Thoracic aorta (tissue), 2 donors: ENCODE data around the gene WNT7B. TPM values are rescaled to one million over a fixed set of nuclear protein-coding genes. Genes with fewer than 3 reads are reported as not detected.
"Not testable (repeated sequence)": the region's sequence is repeated elsewhere in the genome, so short reads cannot be mapped to it uniquely, and the experiment has no call there.

Experiments
- ATAC-seq: fragments of 150-250 bp; one replicate; pipeline ENCODE4 v1.8.0; 2017; ENCODE audit warnings: low read depth; ENCODE audit not compliant: insufficient number of reproducible peaks, low FRiP score
- DNase-seq: peaks from one replicate; pipeline ENCODE4 v3.0.0-alpha.2; 2020; ENCODE audit warnings: low spot score
- H3K27ac ChIP-seq, 2 donors: fragments of 200-600 bp; sonication (generic); 1 replicate in 1 of 2; 2 replicates in 1 of 2; pipeline ENCODE4 v1.5.1; 2016; ENCODE audit warnings: mild to moderate bottlenecking in 2 of 2, moderate library complexity in 2 of 2
- H3K27me3 ChIP-seq: fragments of 200-600 bp; sonication (generic); replicated peaks from 2 replicates; pipeline ENCODE4 v1.6.0; 2016; ENCODE audit warnings: mild to moderate bottlenecking; ENCODE audit not compliant: insufficient read depth
- H3K36me3 ChIP-seq: fragments of 200-600 bp; sonication (generic); one replicate; pipeline ENCODE4 v1.5.1; 2016
- H3K4me1 ChIP-seq, 2 donors: fragments of 200-600 bp; sonication (generic); 1 replicate in 1 of 2; 2 replicates in 1 of 2; pipeline versions ENCODE4 v1.5.1 to v1.6.0; 2016; ENCODE audit warnings: low read depth in 2 of 2, mild to moderate bottlenecking in 1 of 2; ENCODE audit not compliant: control insufficient read depth in 1 of 2
- H3K4me3 ChIP-seq: fragments of 200-600 bp; sonication (generic); 2 replicates; pipeline ENCODE4 v1.5.1; 2016; ENCODE audit warnings: mild to moderate bottlenecking
- H3K9me3 ChIP-seq: fragments of 200-600 bp; sonication (generic); 2 replicates; pipeline ENCODE4 v1.5.1; 2016
- total RNA-seq, 2 donors: library from RNA; depleted of rRNA; stranded (reverse); fragments of >200 nt; gene quantifications; one replicate each; pipeline versions ENCODE4 v1.1.0 to v1.2.3, GENCODE V29; 2016
- TF ChIP-seq, protein P1 (sequence below): fragments of 200-600 bp; sonication (generic); IDR thresholded peaks from one replicate; pipeline ENCODE4 v1.5.1; 2019; ENCODE audit warnings: antibody characterized with exemption

WNT7B gene
- total RNA-seq, 2 donors from 2014 or later: not detected

DNA sequence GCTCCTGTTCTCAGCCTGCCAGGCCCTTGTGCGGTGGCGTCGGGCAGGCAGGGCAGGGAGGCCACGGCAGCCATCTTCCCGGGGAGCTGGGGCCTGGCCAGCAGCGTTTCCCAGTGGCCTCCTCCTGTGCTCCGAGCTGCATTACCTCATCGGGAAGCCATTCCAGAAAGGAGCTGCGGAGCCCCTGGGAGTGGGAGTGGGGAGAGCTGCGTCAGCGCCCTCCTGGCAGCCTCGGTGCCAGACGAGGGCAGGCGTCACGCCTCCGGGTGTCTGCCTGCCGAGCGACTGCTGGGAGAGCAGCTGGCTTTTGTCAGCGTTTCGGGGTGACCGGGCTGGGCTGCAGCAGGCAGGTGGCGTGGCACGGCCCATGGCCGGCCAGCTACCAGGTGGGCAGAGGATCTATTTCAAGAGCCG, 30.9 kb upstream of the WNT7B start:
- Histone ChIP-seq H3K9me3 (no peaks in the 10 kb centered on the region), H3K4me3 (peak overlapping the region; percentile 54), H3K4me1 (peaks cover 19 to 36% of the 10 kb centered on the region in 2 donors), H3K27me3 (no peaks in the 10 kb centered on the region), H3K27ac (peak overlapping the region; percentile 99), H3K36me3 (no peaks in the 10 kb centered on the region)
- TF ChIP-seq, protein P1, sequence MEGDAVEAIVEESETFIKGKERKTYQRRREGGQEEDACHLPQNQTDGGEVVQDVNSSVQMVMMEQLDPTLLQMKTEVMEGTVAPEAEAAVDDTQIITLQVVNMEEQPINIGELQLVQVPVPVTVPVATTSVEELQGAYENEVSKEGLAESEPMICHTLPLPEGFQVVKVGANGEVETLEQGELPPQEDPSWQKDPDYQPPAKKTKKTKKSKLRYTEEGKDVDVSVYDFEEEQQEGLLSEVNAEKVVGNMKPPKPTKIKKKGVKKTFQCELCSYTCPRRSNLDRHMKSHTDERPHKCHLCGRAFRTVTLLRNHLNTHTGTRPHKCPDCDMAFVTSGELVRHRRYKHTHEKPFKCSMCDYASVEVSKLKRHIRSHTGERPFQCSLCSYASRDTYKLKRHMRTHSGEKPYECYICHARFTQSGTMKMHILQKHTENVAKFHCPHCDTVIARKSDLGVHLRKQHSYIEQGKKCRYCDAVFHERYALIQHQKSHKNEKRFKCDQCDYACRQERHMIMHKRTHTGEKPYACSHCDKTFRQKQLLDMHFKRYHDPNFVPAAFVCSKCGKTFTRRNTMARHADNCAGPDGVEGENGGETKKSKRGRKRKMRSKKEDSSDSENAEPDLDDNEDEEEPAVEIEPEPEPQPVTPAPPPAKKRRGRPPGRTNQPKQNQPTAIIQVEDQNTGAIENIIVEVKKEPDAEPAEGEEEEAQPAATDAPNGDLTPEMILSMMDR: no peak
- peak; percentile 87 for ATAC-seq
- peak; percentile 78 for DNase-seq

DNA sequence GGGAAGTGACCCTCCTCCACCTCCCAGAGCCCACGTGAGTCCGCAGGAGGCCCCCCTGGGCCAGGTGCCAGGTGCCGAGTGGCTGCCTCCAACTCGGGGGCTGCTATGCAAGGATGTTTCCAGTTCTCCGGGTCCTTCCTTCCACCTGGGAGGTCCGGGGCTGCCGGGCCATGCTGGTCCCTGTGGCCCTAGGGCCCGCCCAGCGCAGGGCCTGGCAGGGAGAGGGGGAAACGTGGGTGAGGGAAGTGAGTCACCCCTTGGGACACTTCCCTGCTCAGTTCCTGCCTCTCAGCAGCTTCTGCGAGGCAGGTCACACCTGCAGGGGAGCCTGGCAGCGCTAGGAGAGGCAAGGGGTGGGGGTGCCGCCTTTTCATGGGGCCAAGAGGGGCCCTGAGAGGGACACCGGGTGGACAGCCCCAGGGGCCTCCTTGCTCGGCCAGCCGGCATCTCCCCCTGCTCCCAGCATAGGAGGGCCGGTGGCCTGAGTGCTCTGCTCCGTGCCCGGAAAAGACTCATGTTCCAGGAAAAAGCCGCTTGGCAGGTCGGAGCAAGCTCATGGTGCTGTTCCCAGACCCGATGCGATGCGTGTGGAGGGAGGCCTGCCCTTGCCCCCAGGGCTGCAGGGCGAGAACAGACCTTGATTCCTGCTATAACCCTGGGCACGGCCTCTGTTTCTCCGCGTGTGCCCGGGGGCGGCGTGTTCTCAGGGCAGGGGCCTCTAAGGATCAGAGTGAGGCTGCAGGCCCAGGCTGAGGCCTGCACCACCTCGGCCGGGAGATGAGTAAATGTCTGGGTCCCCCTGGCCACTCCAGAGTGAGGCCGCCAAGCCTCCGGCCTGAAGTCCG, 30.3 kb upstream of the WNT7B start:
- ATAC-seq (peak; percentile 65), DNase-seq (no peak)
- Histone ChIP-seq H3K27ac (peak overlapping the region; percentile 99), H3K4me1 (peaks cover 19 to 33% of the 10 kb centered on the region in 2 donors), H3K27me3 (no peaks in the 10 kb centered on the region), H3K9me3 (no peaks in the 10 kb centered on the region), H3K4me3 (peak overlapping the region; percentile 54), H3K36me3 (no peaks in the 10 kb centered on the region)
- TF ChIP-seq, protein P1: no peak

DNA sequence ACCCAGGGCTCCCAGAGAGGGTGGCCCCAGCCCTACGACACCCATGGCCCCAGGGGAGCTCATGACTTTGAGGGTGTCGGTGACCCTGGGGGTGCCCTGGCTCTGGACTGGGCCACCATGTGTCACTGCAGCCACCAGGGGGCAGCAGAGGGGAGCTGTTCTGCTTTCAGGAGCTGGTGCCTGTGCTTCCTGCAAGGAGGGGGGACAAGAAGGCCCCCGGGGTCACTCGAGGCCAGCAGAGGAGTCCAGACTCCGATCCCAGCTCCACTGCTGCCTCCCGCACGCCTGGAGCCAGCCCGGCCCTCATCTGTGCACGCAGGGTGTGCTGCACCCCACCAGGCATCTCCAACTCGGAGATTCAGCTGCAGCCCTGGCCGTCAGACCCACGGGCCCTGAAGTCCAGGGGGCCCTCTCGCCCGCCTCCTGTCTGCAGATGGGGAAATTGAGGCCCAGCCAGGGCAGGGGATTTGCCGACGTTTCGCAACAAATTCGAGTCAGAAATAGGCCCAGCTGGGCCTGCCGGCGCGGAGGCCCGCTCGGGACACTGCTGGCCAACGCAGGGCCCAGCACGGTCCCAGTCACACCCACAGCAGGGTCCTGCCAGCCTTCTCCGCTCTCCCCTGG, 29.5 kb upstream of the WNT7B start:
- peak overlapping the region; percentile 54 for H3K4me3 ChIP-seq
- TF ChIP-seq, protein P1: peak; percentile 99

DNA sequence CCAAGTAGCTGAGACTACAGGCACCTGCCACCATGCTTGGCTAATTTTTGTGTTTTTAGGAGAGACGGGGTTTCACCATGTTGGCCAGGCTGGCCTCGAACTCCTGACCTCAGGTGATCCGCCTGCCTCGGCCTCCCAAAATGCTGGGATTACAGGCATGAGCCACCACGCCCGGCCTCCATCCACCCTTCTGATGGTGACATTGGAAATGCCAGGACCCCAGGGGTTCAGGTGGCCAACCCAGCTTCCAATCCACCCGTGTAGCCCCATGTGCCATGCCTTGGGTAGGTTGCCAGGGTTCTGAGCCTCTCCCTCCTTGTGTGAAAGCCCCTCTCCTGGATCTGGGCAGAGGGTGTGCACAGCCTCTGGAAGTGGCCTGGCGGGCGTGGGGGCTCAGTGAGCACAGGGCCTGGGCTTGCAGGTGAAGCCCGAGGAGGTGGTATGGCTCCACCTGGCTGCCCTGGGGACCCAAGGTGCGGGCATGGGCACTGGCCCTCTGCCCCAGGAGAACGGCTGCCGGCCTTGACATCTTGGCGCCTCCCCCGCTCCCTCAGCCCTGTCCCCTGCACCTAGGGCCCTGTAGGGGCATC, 28.2 kb upstream of the WNT7B start:
- DNase-seq, H3K36me3 ChIP-seq, H3K27me3 ChIP-seq, H3K9me3 ChIP-seq, ATAC-seq, H3K4me3 ChIP-seq, H3K27ac ChIP-seq: not testable (repeated sequence)
- H3K4me1 ChIP-seq: peaks cover 25 to 48% of the 10 kb centered on the region in 2 donors

More for the DNA sequence above, 29.5 kb upstream of the WNT7B start:
- no peaks in the 10 kb centered on the region for H3K27me3 ChIP-seq
- peak; percentile 85 for DNase-seq
- peaks cover 24 to 40% of the 10 kb centered on the region in 2 donors for H3K4me1 ChIP-seq
- H3K27ac ChIP-seq: peak overlapping the region; percentile 99
- ATAC-seq: peak; percentile 57
- no peaks in the 10 kb centered on the region for H3K9me3 ChIP-seq
- no peaks in the 10 kb centered on the region for H3K36me3 ChIP-seq

DNA sequence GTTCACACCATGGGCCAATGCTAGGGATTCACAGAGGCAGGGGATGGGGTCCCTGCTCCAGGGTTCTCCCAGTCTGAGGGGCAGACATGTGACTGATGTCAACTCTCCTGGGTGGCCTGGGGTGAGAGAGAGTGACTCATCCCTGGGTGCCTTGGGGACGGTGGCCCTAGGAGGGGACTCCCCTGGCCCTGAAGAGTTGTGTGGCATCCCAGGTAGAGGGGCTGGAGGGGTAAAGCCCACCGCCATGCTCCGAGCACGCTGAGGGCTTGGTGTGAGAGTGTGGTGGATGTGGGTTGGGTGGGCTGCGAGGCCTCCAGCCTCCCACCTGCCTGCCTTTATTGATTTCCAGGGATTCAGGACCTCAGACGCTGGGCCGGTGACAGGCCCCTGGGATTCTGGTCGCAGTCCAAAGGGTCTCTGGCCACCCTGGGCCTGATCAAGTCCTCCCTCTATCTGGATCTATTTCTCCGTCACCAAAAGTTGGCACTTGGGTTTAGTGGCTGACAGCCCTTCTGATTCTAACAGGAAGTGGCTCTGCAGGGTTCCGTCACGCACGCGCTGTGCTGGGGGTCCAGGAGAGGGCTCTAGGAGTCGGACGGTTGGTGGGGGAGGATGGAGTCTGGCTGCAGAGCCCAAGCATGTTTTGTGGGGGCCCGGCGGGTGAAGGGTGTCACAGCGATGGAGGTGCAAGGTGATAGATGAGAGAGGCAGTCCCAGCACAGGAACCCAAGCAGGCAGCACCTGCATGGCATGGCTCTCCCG, 27.3 kb upstream of the WNT7B start:
- H3K27ac ChIP-seq: no peak overlapping the region
- DNase-seq: no peak
- peaks cover 25 to 48% of the 10 kb centered on the region in 2 donors for H3K4me1 ChIP-seq
- ATAC-seq: no peak
- H3K27me3 ChIP-seq: no peaks in the 10 kb centered on the region
- no peaks in the 10 kb centered on the region for H3K9me3 ChIP-seq
- H3K36me3 ChIP-seq: no peaks in the 10 kb centered on the region
- TF ChIP-seq, protein P1: no peak
- no peak overlapping the region for H3K4me3 ChIP-seq
